GM12874 (cell line): ENCODE measurements around the gene CAMK2G.

ENCODE experiments used
- CTCF ChIP-seq: IDR thresholded peaks from 2 replicates; pipeline ENCODE4 v1.5.1; 2011; ENCODE audit warnings: low read depth, mild to moderate bottlenecking, control low read depth, low read length, moderate library complexity; ENCODE audit not compliant: insufficient read depth

The CAMK2G gene

GRCh38 chr10:73907841-73908517 lies 33.6 kb upstream of the CAMK2G start:
- TF ChIP-seq CTCF: no peak

- TF ChIP-seq CTCF: no peak
Observed at GRCh38 chr10:73906524-73907447, 32.4 kb upstream of the CAMK2G start.

- no peak for TF ChIP-seq CTCF
Observed at GRCh38 chr10:73905256-73906020, 31.1 kb upstream of the CAMK2G start.

GRCh38 chr10:73902351-73902750 lies 28.0 kb upstream of the CAMK2G start:
- no peak for TF ChIP-seq CTCF

GRCh38 chr10:73901261-73901660 lies 26.9 kb upstream of the CAMK2G start:
- TF ChIP-seq CTCF: no peak

- no peak for TF ChIP-seq CTCF
Observed at GRCh38 chr10:73900064-73900463, 25.7 kb upstream of the CAMK2G start.

GRCh38 chr10:73899423-73899822 lies 25.1 kb upstream of the CAMK2G start:
- no peak for TF ChIP-seq CTCF
